ENCODE measurements around the gene PNRC1.
"Not testable (repeated sequence)": the region's sequence is repeated elsewhere in the genome, so short reads cannot be mapped to it uniquely, and the experiment has no call there.

The PNRC1 gene

GRCh38 chr6:89034586-89035251 lies 45.8 kb upstream of the PNRC1 start:
- no peaks in the 10 kb centered on the region for H3K79me2 ChIP-seq (ENCODE audit: insufficient read depth, low read length)
- 0 out of 2 replicates have a peak, but pooled peaks cover 4% of the 10 kb centered on the region for H3K9me3 ChIP-seq (ENCODE audit: insufficient read depth, low read depth, low read length)
- no peak overlapping the region for H3K4me2 ChIP-seq (ENCODE audit: low read depth, low read length, poor library complexity, severe bottlenecking)
- no peaks in the 10 kb centered on the region for H3F3A ChIP-seq (ENCODE audit: low read depth)
- no peak overlapping the region for H2AFZ ChIP-seq (ENCODE audit: low read length)
- no peaks in the 10 kb centered on the region for H3K4me1 ChIP-seq (ENCODE audit: insufficient read depth, low read length, poor library complexity, severe bottlenecking)
- no peaks in the 10 kb centered on the region for H3K27me3 ChIP-seq (ENCODE audit: insufficient read depth, low read length, poor library complexity, severe bottlenecking)
- TF ChIP-seq EZH2phosphoT487 (IDR thresholded peaks at IDR 0.05; ENCODE audit: borderline replicate concordance) (no peak), CTCF (conservative IDR thresholded peaks at IDR 0.05; ENCODE audit: low read length) (no peak)
- H3K9me2 ChIP-seq (replicated peaks; ENCODE audit: low read depth, low read length): no peaks in the 10 kb centered on the region
- H3K4me3 ChIP-seq (ENCODE audit: low read length, poor library complexity, severe bottlenecking): no peak overlapping the region
- H3K36me3 ChIP-seq (ENCODE audit: insufficient read depth, low read length): no peaks in the 10 kb centered on the region
- H4K20me1 ChIP-seq (ENCODE audit: insufficient read depth, low read length, poor library complexity, severe bottlenecking): no peaks in the 10 kb centered on the region
- no peak overlapping the region for H3K9ac ChIP-seq (ENCODE audit: low read depth, low read length, poor library complexity, severe bottlenecking)

- Histone ChIP-seq H4K20me1 (ENCODE audit: insufficient read depth, low read length, poor library complexity, severe bottlenecking) (no peaks in the 10 kb centered on the region), H3K9ac (ENCODE audit: low read depth, low read length, poor library complexity, severe bottlenecking) (no peak overlapping the region), H3K36me3 (ENCODE audit: insufficient read depth, low read length) (no peaks in the 10 kb centered on the region), H3K4me3 (ENCODE audit: low read length, poor library complexity, severe bottlenecking) (no peak overlapping the region), H3K27me3 (ENCODE audit: insufficient read depth, low read length, poor library complexity, severe bottlenecking) (no peaks in the 10 kb centered on the region), H3K4me1 (ENCODE audit: insufficient read depth, low read length, poor library complexity, severe bottlenecking) (no peaks in the 10 kb centered on the region), H3K4me2 (ENCODE audit: low read depth, low read length, poor library complexity, severe bottlenecking) (no peak overlapping the region), H3K9me3 (ENCODE audit: insufficient read depth, low read depth, low read length) (0 out of 2 replicates have a peak, but pooled peaks cover 4% of the 10 kb centered on the region), H3K9me2 (replicated peaks; ENCODE audit: low read depth, low read length) (no peaks in the 10 kb centered on the region), H2AFZ (ENCODE audit: low read length) (no peak overlapping the region), H3K79me2 (ENCODE audit: insufficient read depth, low read length) (no peaks in the 10 kb centered on the region), H3F3A (ENCODE audit: low read depth) (no peaks in the 10 kb centered on the region)
- TF ChIP-seq EZH2phosphoT487 (IDR thresholded peaks at IDR 0.05; ENCODE audit: borderline replicate concordance) (no peak), CTCF (conservative IDR thresholded peaks at IDR 0.05; ENCODE audit: low read length) (no peak)
These were observed 45.1 kb upstream of the PNRC1 start for GRCh38 chr6:89035252-89036101.

- no peak overlapping the region for H3K4me2 ChIP-seq (ENCODE audit: low read depth, low read length, poor library complexity, severe bottlenecking)
- no peaks in the 10 kb centered on the region for H3K36me3 ChIP-seq (ENCODE audit: insufficient read depth, low read length)
- H3K27me3 ChIP-seq (ENCODE audit: insufficient read depth, low read length, poor library complexity, severe bottlenecking): no peaks in the 10 kb centered on the region
- no peak overlapping the region for H3K9ac ChIP-seq (ENCODE audit: low read depth, low read length, poor library complexity, severe bottlenecking)
- H3F3A ChIP-seq (ENCODE audit: low read depth): no peaks in the 10 kb centered on the region
- H2AFZ ChIP-seq (ENCODE audit: low read length): no peak overlapping the region
- TF ChIP-seq EZH2phosphoT487 (IDR thresholded peaks at IDR 0.05; ENCODE audit: borderline replicate concordance): no peak
- TF ChIP-seq CTCF (conservative IDR thresholded peaks at IDR 0.05; ENCODE audit: low read length): no peak
- 0 out of 2 replicates have a peak, but pooled peaks cover 4% of the 10 kb centered on the region for H3K9me3 ChIP-seq (ENCODE audit: insufficient read depth, low read depth, low read length)
- H3K4me1 ChIP-seq (ENCODE audit: insufficient read depth, low read length, poor library complexity, severe bottlenecking): no peaks in the 10 kb centered on the region
- H4K20me1 ChIP-seq (ENCODE audit: insufficient read depth, low read length, poor library complexity, severe bottlenecking): no peaks in the 10 kb centered on the region
- H3K4me3 ChIP-seq (ENCODE audit: low read length, poor library complexity, severe bottlenecking): no peak overlapping the region
- H3K9me2 ChIP-seq (replicated peaks; ENCODE audit: low read depth, low read length): no peaks in the 10 kb centered on the region
- no peaks in the 10 kb centered on the region for H3K79me2 ChIP-seq (ENCODE audit: insufficient read depth, low read length)
These were observed 43.2 kb upstream of the PNRC1 start for GRCh38 chr6:89037141-89037900.

GRCh38 chr6:89037901-89038293 lies 42.7 kb upstream of the PNRC1 start:
- H3K4me3 ChIP-seq (ENCODE audit: low read length, poor library complexity, severe bottlenecking); H3K9ac ChIP-seq (ENCODE audit: low read depth, low read length, poor library complexity, severe bottlenecking); H3K27me3 ChIP-seq (ENCODE audit: insufficient read depth, low read length, poor library complexity, severe bottlenecking); H3K4me1 ChIP-seq (ENCODE audit: insufficient read depth, low read length, poor library complexity, severe bottlenecking); H3K36me3 ChIP-seq (ENCODE audit: insufficient read depth, low read length); H3K9me3 ChIP-seq (ENCODE audit: insufficient read depth, low read depth, low read length); H3K4me2 ChIP-seq (ENCODE audit: low read depth, low read length, poor library complexity, severe bottlenecking); H2AFZ ChIP-seq (ENCODE audit: low read length); H4K20me1 ChIP-seq (ENCODE audit: insufficient read depth, low read length, poor library complexity, severe bottlenecking); H3K79me2 ChIP-seq (ENCODE audit: insufficient read depth, low read length); H3F3A ChIP-seq (ENCODE audit: low read depth); H3K9me2 ChIP-seq (replicated peaks; ENCODE audit: low read depth, low read length): not testable (repeated sequence)
